GM21423 (cell line): ENCODE data around the gene AGMO.

Source experiments
- ATAC-seq: cut with Tn5 transposase; IDR thresholded peaks from one replicate; pipeline ENCODE4 v1.9.1; 2021; ENCODE audit warnings: mild to moderate bottlenecking, moderate library complexity; ENCODE audit not compliant: unreplicated experiment

AGMO gene

GRCh38 chr7:15402436-15403136 is 159.2 kb downstream of the AGMO start:
- ATAC-seq = no peak

GRCh38 chr7:15400440-15400839 is 161.4 kb downstream of the AGMO start:
- no peak for ATAC-seq

GRCh38 chr7:15399441-15399840 is 162.4 kb downstream of the AGMO start:
- ATAC-seq = no peak

GRCh38 chr7:15397922-15398760 is 163.7 kb downstream of the AGMO start:
- ATAC-seq = no peak

- ATAC-seq = no peak
Observed at GRCh38 chr7:15397159-15397550, 164.7 kb downstream of the AGMO start.

GRCh38 chr7:15396210-15397158 is 165.3 kb downstream of the AGMO start:
- ATAC-seq = no peak

GRCh38 chr7:15389073-15389472 is 172.7 kb downstream of the AGMO start:
- ATAC-seq = no peak

GRCh38 chr7:15378494-15379145 is 183.2 kb downstream of the AGMO start:
- no peak for ATAC-seq

GRCh38 chr7:15376600-15376999 is 185.2 kb downstream of the AGMO start:
- no peak for ATAC-seq

GRCh38 chr7:15370441-15370840 is 191.4 kb downstream of the AGMO start:
- no peak for ATAC-seq

- no peak for ATAC-seq
Observed at GRCh38 chr7:15368653-15369052, 193.2 kb downstream of the AGMO start.

GRCh38 chr7:15367897-15368296 is 193.9 kb downstream of the AGMO start:
- no peak for ATAC-seq

- ATAC-seq = no peak
Observed at GRCh38 chr7:15358112-15358511, 203.7 kb downstream of the AGMO start.

- no peak for ATAC-seq
Observed at GRCh38 chr7:15352421-15353206, 209.2 kb downstream of the AGMO start.

- no peak for ATAC-seq
Observed at GRCh38 chr7:15345216-15345615, 216.6 kb downstream of the AGMO start.

- ATAC-seq = no peak
Observed at GRCh38 chr7:15341817-15342216, 220.0 kb downstream of the AGMO start.

- no peak for ATAC-seq
Observed at GRCh38 chr7:15336146-15336545, 225.7 kb downstream of the AGMO start.

GRCh38 chr7:15335390-15335789 is 226.4 kb downstream of the AGMO start:
- ATAC-seq = no peak

GRCh38 chr7:15334536-15335263 is 227.1 kb downstream of the AGMO start:
- no peak for ATAC-seq
